Stimulated activated effector memory CD8-positive, alpha-beta T cell treated with anti-CD3 and anti-CD28 coated beads, Interleukin-12 subunit alpha, Interleukin-12 subunit beta, amount 100 ng/mL, for 72 hours (primary cell): ENCODE measurements around the gene SLC38A5.

Experiments used
- ATAC-seq: fragments of 150-1000 bp; cut with Tn5 transposase; 2 replicates; pipeline ENCODE4 v1.10.0; 2021
- DNase-seq, 2 donors: peaks; one replicate each; pipeline ENCODE4 v3.0.0; 2021 to 2022; ENCODE audit warnings: low spot score in 2 of 2
- H3K27ac Mint-ChIP-seq: one replicate; pipeline ENCODE4 v1.8.0; 2022; ENCODE audit warnings: mild to moderate bottlenecking, mixed read lengths
- H3K36me3 Mint-ChIP-seq: one replicate; pipeline ENCODE4 v1.8.0; 2022; ENCODE audit warnings: mild to moderate bottlenecking, mixed read lengths
- H3K4me1 Mint-ChIP-seq: one replicate; pipeline ENCODE4 v1.8.0; 2022; ENCODE audit warnings: mixed read lengths
- H3K4me3 Mint-ChIP-seq: one replicate; pipeline ENCODE4 v1.8.0; 2022; ENCODE audit warnings: mild to moderate bottlenecking, mixed read lengths
- H3K9me3 Mint-ChIP-seq: one replicate; pipeline ENCODE4 v1.8.0; 2022; ENCODE audit warnings: mixed read lengths

Gene SLC38A5

DNA sequence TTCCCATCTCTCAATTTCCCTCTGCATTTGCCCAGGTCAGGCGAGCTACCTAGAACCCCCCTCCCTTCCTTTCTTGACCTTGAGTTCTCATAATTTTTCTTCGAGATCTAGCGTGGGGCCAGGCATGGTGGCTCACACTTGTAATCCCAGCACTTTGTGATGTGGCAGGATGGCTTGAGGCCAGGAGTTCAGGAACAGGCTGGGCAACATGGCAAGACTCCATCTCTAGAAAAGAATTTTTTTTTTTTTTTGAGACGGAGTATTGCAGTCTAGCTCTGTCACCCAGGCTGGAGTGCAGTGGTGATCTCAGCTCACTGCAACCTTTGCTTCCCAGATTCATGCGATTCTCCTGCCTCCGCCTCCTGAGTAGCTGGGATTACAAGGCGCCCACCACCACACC is 34.2 kb upstream of the SLC38A5 start:
- peaks cover 2% of the 10 kb centered on the region for H3K4me1 Mint-ChIP-seq
- no peak overlapping the region for H3K4me3 Mint-ChIP-seq
- no peaks in the 10 kb centered on the region for H3K36me3 Mint-ChIP-seq
- ATAC-seq (no peak), DNase-seq (no peak)
- H3K27ac Mint-ChIP-seq, result no peak overlapping the region
- H3K9me3 Mint-ChIP-seq, result no peaks in the 10 kb centered on the region

DNA sequence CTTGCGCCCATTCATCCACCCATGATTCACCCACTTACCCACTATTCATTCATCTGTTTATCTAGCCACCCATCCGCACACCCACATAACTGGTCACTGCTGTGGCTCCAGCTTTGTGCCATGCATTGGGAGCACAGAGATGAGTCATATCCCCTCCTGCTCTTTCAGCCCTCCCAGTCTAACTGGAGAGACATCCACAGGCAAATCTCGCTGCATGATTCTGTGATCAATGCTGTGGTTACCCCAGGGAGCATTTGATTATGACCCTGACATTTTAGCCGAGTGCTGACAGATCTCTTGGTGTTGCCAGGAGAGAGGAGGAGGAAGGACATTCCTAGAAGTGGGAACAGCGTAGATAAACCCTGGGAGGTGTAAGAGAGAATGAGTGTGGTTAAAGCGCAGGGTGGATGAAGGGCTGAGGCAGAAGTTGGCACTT is 28.3 kb upstream of the SLC38A5 start:
- peaks cover 5% of the 10 kb centered on the region for H3K4me1 Mint-ChIP-seq
- no peak overlapping the region for H3K4me3 Mint-ChIP-seq
- peak overlapping the region; percentile 45 for H3K27ac Mint-ChIP-seq
- DNase-seq (no peak), ATAC-seq (peak; percentile 63)
- H3K9me3 Mint-ChIP-seq, result no peaks in the 10 kb centered on the region
- H3K36me3 Mint-ChIP-seq, result no peaks in the 10 kb centered on the region

- ATAC-seq, result no peak
These were observed 27.8 kb upstream of the SLC38A5 start for GRCh38 chrX:48497871-48498270.

GRCh38 chrX:48496660-48497059 is 26.6 kb upstream of the SLC38A5 start:
- Mint-ChIP-seq H3K36me3 (no peaks in the 10 kb centered on the region), H3K27ac (no peak overlapping the region), H3K9me3 (no peaks in the 10 kb centered on the region), H3K4me3 (no peak overlapping the region), H3K4me1 (peaks cover 5% of the 10 kb centered on the region)
- ATAC-seq, result no peak
- DNase-seq, result no peak

More at GRCh38 chrX:48497871-48498270, 27.8 kb upstream of the SLC38A5 start:
- H3K36me3 Mint-ChIP-seq, result no peaks in the 10 kb centered on the region
- H3K9me3 Mint-ChIP-seq, result no peaks in the 10 kb centered on the region
- H3K27ac Mint-ChIP-seq, result peak overlapping the region; percentile 45
- peaks cover 5% of the 10 kb centered on the region for H3K4me1 Mint-ChIP-seq
- H3K4me3 Mint-ChIP-seq, result no peak overlapping the region
- no peak for DNase-seq

GRCh38 chrX:48493890-48494364 is 23.9 kb upstream of the SLC38A5 start:
- no peak for DNase-seq
- peaks cover 5% of the 10 kb centered on the region for H3K4me1 Mint-ChIP-seq
- H3K36me3 Mint-ChIP-seq, result no peaks in the 10 kb centered on the region
- H3K4me3 Mint-ChIP-seq, result no peak overlapping the region
- no peaks in the 10 kb centered on the region for H3K9me3 Mint-ChIP-seq
- no peak for ATAC-seq
- H3K27ac Mint-ChIP-seq, result no peak overlapping the region

DNA sequence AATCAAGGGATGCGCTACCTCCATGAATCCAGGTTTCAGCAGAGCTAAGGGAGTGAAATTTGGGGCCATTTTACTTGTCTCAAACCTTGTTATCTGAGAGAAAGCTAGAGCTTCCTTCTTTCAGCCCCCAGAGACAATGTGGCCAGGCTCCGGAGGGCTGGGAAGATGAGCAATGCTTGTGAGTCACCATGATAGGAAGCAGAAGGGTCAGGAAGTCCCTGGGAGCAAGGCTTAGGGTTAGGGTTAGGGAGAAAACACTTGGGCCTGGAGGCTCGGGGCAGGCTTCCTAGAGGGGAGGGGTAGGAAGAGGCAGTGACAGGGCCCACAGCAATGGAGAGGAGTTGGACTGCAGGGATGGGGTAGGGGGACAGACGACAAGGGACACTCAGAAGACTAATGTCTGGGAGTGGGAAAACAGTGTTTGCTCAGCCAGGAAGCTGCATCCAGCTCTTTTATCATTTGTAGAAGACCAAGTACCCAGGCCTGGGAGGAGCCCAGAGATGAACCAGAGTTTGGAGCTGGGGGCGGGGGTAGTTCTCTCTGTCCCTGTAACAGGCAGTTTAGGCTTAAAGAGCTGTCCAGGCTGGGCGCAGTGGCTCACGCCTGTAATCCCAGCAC is 22.3 kb upstream of the SLC38A5 start:
- H3K4me3 Mint-ChIP-seq, result no peak overlapping the region
- H3K27ac Mint-ChIP-seq, result no peak overlapping the region
- DNase-seq, result no peak
- ATAC-seq, result no peak
- H3K36me3 Mint-ChIP-seq, result peaks cover 2% of the 10 kb centered on the region
- H3K4me1 Mint-ChIP-seq, result no peaks in the 10 kb centered on the region
- no peaks in the 10 kb centered on the region for H3K9me3 Mint-ChIP-seq

DNA sequence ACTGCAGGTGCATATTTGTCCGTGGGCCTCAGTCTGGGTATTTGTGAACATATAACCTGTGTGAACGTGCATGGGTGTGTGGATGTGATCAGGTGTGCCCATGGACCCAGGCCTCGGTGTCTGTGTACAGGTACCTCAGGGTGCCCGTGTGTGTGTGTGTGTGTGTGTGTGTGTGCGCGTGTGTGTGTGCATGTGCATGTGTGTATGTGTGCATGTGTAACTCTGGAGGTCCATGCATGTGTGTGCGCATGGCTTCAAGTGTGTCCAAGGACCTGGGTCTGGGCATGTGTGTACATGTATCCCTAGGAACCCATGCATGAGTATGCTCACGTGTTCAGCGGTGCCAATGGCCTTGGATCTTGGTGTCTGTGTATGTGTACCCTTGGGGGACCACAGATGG is 21.7 kb upstream of the SLC38A5 start:
- Mint-ChIP-seq H3K36me3 (peaks cover 7% of the 10 kb centered on the region), H3K4me3 (no peak overlapping the region), H3K9me3 (no peaks in the 10 kb centered on the region), H3K27ac (no peak overlapping the region), H3K4me1 (no peaks in the 10 kb centered on the region)
- no peak for DNase-seq
- ATAC-seq, result no peak

DNA sequence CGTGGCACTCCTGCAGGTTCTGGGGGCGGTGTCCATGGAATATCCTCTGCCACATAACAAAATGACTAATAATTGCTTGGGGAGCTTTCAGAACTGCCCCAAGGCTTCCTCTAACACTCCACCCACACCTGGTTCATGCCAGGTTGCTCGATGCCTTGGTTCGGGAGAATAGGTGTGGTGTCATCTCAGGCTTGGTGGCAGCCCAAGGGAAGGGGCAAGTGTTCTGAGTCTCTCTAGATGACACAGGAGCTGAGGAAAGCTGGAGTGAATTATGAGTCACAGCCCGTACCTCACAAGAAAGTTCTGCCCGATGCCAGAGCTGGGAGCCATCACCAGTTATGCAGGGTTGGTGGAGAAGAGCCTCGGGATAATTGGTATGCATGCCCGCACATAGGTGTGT is 20.6 kb upstream of the SLC38A5 start:
- no peak for ATAC-seq
- no peak overlapping the region for H3K4me3 Mint-ChIP-seq
- no peak for DNase-seq
- H3K27ac Mint-ChIP-seq, result no peak overlapping the region
- peaks cover 11% of the 10 kb centered on the region for H3K36me3 Mint-ChIP-seq
- no peaks in the 10 kb centered on the region for H3K4me1 Mint-ChIP-seq
- no peaks in the 10 kb centered on the region for H3K9me3 Mint-ChIP-seq

GRCh38 chrX:48489892-48490291 is 19.8 kb upstream of the SLC38A5 start:
- no peak for DNase-seq
- Mint-ChIP-seq H3K4me3 (no peak overlapping the region), H3K36me3 (peaks cover 18% of the 10 kb centered on the region), H3K27ac (no peak overlapping the region), H3K4me1 (no peaks in the 10 kb centered on the region), H3K9me3 (no peaks in the 10 kb centered on the region)
- no peak for ATAC-seq

GRCh38 chrX:48489296-48489695 is 19.2 kb upstream of the SLC38A5 start:
- ATAC-seq (no peak), DNase-seq (no peak)
- no peak overlapping the region for H3K4me3 Mint-ChIP-seq
- H3K9me3 Mint-ChIP-seq, result no peaks in the 10 kb centered on the region
- H3K36me3 Mint-ChIP-seq, result peaks cover 21% of the 10 kb centered on the region
- H3K4me1 Mint-ChIP-seq, result no peaks in the 10 kb centered on the region
- no peak overlapping the region for H3K27ac Mint-ChIP-seq

- Mint-ChIP-seq H3K27ac (no peak overlapping the region), H3K4me1 (no peaks in the 10 kb centered on the region), H3K36me3 (peaks cover 34% of the 10 kb centered on the region), H3K9me3 (no peaks in the 10 kb centered on the region), H3K4me3 (no peak overlapping the region)
- no peak for DNase-seq
- ATAC-seq, result no peak
These were observed 18.0 kb upstream of the SLC38A5 start for GRCh38 chrX:48488034-48488433.

- Mint-ChIP-seq H3K36me3 (peaks cover 40% of the 10 kb centered on the region), H3K4me1 (no peaks in the 10 kb centered on the region), H3K9me3 (no peaks in the 10 kb centered on the region), H3K27ac (no peak overlapping the region), H3K4me3 (no peak overlapping the region)
- DNase-seq (no peak), ATAC-seq (no peak)
These were observed 17.3 kb upstream of the SLC38A5 start for GRCh38 chrX:48487362-48487798.

- H3K9me3 Mint-ChIP-seq, result no peaks in the 10 kb centered on the region
- no peak overlapping the region for H3K27ac Mint-ChIP-seq
- DNase-seq, result no peak
- peaks cover 28% of the 10 kb centered on the region for H3K4me1 Mint-ChIP-seq
- no peak overlapping the region for H3K4me3 Mint-ChIP-seq
- ATAC-seq, result no peak
- H3K36me3 Mint-ChIP-seq, result peaks cover 88% of the 10 kb centered on the region
These were observed 12.5 kb upstream of the SLC38A5 start for GRCh38 chrX:48482526-48482925.

- ATAC-seq (no peak), DNase-seq (no peak)
- H3K9me3 Mint-ChIP-seq, result no peaks in the 10 kb centered on the region
- H3K4me1 Mint-ChIP-seq, result peaks cover 41% of the 10 kb centered on the region
- no peak overlapping the region for H3K4me3 Mint-ChIP-seq
- H3K27ac Mint-ChIP-seq, result peak overlapping the region; percentile 69
- H3K36me3 Mint-ChIP-seq, result peaks cover 92% of the 10 kb centered on the region
These were observed 10.5 kb upstream of the SLC38A5 start for GRCh38 chrX:48480583-48480982.

GRCh38 chrX:48480142-48480541 is 10.1 kb upstream of the SLC38A5 start:
- H3K36me3 Mint-ChIP-seq, result peaks cover 89% of the 10 kb centered on the region
- H3K4me1 Mint-ChIP-seq, result peaks cover 42% of the 10 kb centered on the region
- DNase-seq (no peak), ATAC-seq (no peak)
- H3K27ac Mint-ChIP-seq, result peak overlapping the region; percentile 69
- no peak overlapping the region for H3K4me3 Mint-ChIP-seq
- no peaks in the 10 kb centered on the region for H3K9me3 Mint-ChIP-seq

DNA sequence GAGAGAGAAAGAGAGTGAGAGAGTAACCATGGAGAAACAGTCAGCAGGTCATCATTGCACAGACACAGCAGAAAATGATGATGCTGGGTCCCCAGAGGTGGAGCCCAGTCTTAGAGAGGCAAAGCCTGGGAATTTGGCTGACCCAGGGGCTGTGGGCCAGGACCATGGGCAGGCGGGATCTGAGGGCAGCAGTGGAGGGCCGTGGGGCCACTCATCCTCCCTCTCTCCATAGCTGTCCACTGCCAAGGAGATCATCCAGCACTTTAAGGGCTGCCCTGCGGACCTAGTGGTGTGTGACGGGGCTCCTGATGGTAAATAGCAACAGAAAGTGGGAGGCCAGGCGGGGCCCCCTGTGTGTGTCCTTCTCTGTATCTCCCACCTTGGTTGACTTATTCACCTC is 8.7 kb upstream of the SLC38A5 start:
- ATAC-seq (no peak), DNase-seq (no peak)
- Mint-ChIP-seq H3K27ac (peak overlapping the region; percentile 99), H3K4me3 (no peak overlapping the region), H3K4me1 (peaks cover 45% of the 10 kb centered on the region), H3K9me3 (no peaks in the 10 kb centered on the region), H3K36me3 (peaks cover 78% of the 10 kb centered on the region)
